Thyroid gland (tissue), 4 donors: ENCODE measurements around the gene DALRD3.

Experiments
- POLR2A ChIP-seq, 2 donors: fragments of 450-650 bp; IDR thresholded peaks; one replicate each; pipeline ENCODE4 v1.6.1; 2017; ENCODE audit warnings: antibody characterized with exemption in 2 of 2, mild to moderate bottlenecking in 2 of 2, moderate library complexity in 1 of 2
- TF ChIP-seq, protein P1 (sequence below), 6 experiments: fragments of 200-600 bp in 3 of 6; fragments of 450-650 bp in 3 of 6; sonication (generic) in 3 of 6; IDR thresholded peaks; one replicate each; pipeline ENCODE4 v1.5.1; 2016 to 2019; ENCODE audit warnings: antibody characterized with exemption in 6 of 6, mild to moderate bottlenecking in 2 of 6, inconsistent platforms in 1 of 6, moderate library complexity in 1 of 6

DNA sequence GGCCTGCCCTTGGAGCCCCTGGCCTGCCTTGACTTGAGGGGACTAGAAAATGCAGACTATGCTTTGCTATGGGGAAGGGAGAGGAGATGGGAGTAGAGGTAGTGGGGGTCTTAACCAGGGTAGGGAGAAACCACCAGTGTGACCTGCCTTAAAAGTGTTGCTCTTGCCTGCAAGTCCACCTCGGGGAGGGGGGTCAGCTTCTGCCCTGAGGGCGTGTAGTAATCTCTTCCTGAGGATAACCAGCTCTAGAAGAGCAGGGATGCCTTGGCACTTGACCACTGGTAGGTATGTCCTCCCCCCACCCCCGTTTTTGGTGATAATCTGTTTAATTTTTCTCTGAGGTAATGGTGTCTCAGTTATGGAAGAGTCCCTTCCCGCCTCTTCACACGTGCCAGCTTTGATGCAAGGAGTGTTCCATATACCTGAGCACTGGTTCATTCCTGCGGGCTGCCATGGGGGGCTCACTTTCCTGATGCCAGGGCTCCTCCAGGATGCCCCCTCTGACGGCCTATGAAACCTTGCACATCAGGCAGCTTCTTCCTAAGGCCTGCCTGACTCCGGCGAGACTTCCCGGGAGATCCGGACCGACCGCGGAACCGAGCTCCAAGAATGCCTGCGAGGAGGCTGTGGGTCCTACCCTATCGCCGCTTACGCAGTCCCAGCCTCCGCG lies 29.1 kb downstream of the DALRD3 start:
- TF ChIP-seq, protein P1, sequence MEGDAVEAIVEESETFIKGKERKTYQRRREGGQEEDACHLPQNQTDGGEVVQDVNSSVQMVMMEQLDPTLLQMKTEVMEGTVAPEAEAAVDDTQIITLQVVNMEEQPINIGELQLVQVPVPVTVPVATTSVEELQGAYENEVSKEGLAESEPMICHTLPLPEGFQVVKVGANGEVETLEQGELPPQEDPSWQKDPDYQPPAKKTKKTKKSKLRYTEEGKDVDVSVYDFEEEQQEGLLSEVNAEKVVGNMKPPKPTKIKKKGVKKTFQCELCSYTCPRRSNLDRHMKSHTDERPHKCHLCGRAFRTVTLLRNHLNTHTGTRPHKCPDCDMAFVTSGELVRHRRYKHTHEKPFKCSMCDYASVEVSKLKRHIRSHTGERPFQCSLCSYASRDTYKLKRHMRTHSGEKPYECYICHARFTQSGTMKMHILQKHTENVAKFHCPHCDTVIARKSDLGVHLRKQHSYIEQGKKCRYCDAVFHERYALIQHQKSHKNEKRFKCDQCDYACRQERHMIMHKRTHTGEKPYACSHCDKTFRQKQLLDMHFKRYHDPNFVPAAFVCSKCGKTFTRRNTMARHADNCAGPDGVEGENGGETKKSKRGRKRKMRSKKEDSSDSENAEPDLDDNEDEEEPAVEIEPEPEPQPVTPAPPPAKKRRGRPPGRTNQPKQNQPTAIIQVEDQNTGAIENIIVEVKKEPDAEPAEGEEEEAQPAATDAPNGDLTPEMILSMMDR (IDR thresholded peaks at IDR 0.05) = no peak
- TF ChIP-seq POLR2A (IDR thresholded peaks at IDR 0.05) = no peak
